ENCODE data around the gene CTBP2.
A peak's percentile ranks its signal among the peaks of the same experiment; 100 is the strongest.

Gene CTBP2

DNA sequence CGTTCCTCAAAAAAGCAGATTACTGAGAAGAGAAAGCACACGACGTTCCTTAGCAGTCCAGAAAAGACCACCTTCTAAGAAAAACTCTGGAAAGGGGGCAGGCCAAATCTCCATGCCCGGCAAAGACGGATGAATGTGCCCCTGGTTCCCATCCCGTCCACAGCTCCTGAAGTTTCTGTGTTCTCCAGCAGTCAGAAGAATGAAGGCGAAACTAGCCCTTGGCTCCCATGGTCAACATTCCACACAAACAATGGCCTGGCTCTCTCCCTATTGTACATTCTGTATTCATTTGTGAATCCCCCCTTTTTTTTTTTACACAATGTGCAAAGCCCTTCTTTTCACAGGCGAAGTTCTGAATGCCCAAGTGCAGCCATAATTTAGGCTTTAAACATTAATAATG, 5.3 kb downstream of the CTBP2 start:
- Histone ChIP-seq H3K27ac (no peak overlapping the region), H3K36me3 (peaks cover 24% of the 10 kb centered on the region), H3K9me3 (ENCODE audit: severe bottlenecking) (no peaks in the 10 kb centered on the region), H3K27me3 (ENCODE audit: insufficient read depth, low read depth, severe bottlenecking) (no peaks in the 10 kb centered on the region), H3K4me3 (ENCODE audit: low read depth, low read length) (no peak overlapping the region)
- TF ChIP-seq, protein P1, sequence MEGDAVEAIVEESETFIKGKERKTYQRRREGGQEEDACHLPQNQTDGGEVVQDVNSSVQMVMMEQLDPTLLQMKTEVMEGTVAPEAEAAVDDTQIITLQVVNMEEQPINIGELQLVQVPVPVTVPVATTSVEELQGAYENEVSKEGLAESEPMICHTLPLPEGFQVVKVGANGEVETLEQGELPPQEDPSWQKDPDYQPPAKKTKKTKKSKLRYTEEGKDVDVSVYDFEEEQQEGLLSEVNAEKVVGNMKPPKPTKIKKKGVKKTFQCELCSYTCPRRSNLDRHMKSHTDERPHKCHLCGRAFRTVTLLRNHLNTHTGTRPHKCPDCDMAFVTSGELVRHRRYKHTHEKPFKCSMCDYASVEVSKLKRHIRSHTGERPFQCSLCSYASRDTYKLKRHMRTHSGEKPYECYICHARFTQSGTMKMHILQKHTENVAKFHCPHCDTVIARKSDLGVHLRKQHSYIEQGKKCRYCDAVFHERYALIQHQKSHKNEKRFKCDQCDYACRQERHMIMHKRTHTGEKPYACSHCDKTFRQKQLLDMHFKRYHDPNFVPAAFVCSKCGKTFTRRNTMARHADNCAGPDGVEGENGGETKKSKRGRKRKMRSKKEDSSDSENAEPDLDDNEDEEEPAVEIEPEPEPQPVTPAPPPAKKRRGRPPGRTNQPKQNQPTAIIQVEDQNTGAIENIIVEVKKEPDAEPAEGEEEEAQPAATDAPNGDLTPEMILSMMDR (IDR thresholded peaks at IDR 0.05; ENCODE audit: low read depth, low read length): no peak
- DNase-seq: no peak

DNA sequence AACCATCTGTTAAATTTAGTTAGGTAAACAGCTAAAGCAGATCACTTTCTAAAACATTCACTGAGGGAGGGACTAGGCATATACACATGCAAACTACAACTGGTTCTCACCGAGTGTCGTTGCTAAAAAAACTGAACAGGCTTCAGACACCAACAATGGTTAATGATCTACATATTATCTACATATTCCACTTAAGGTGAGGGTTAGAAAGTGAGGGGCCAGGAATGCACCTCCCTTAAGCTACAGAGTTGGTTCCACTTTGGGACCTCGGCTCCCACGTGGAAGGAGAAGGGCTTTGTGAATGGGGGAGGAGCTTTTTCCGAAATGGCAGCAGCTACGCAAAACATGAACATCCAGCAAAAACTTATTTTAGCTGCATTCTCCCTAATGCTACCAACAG, 5.8 kb downstream of the CTBP2 start:
- H3K27ac ChIP-seq: no peak overlapping the region; the same call in 1 of the 2 replicates
- H3K4me3 ChIP-seq (ENCODE audit: low read depth, low read length): no peak overlapping the region

GRCh38 chr10:125153703-125154490, 6.5 kb downstream of the CTBP2 start:
- TF ChIP-seq, protein P1 (IDR thresholded peaks at IDR 0.05; ENCODE audit: low read depth, low read length): no peak
- DNase-seq: no peak
- H3K4me3 ChIP-seq (ENCODE audit: low read depth, low read length): no peak overlapping the region
- H3K36me3 ChIP-seq: peaks cover 30% of the 10 kb centered on the region
- H3K9me3 ChIP-seq (ENCODE audit: severe bottlenecking): no peaks in the 10 kb centered on the region
- no peaks in the 10 kb centered on the region for H3K27me3 ChIP-seq (ENCODE audit: insufficient read depth, low read depth, severe bottlenecking)
- peak overlapping the region; percentile 9 for H3K27ac ChIP-seq

More for the DNA sequence above, 5.8 kb downstream of the CTBP2 start:
- no peaks in the 10 kb centered on the region for H3K9me3 ChIP-seq (ENCODE audit: severe bottlenecking)
- TF ChIP-seq, protein P1 (IDR thresholded peaks at IDR 0.05; ENCODE audit: low read depth, low read length): no peak
- DNase-seq: no peak
- peaks cover 29% of the 10 kb centered on the region for H3K36me3 ChIP-seq
- no peaks in the 10 kb centered on the region for H3K27me3 ChIP-seq (ENCODE audit: insufficient read depth, low read depth, severe bottlenecking)

- Histone ChIP-seq H3K27me3 (ENCODE audit: insufficient read depth, low read depth, severe bottlenecking) (no peaks in the 10 kb centered on the region), H3K4me3 (ENCODE audit: low read depth, low read length) (no peak overlapping the region), H3K27ac (no peak overlapping the region; the same call in 1 of the 2 replicates)
These were observed 7.7 kb downstream of the CTBP2 start for GRCh38 chr10:125152450-125153368.

DNA sequence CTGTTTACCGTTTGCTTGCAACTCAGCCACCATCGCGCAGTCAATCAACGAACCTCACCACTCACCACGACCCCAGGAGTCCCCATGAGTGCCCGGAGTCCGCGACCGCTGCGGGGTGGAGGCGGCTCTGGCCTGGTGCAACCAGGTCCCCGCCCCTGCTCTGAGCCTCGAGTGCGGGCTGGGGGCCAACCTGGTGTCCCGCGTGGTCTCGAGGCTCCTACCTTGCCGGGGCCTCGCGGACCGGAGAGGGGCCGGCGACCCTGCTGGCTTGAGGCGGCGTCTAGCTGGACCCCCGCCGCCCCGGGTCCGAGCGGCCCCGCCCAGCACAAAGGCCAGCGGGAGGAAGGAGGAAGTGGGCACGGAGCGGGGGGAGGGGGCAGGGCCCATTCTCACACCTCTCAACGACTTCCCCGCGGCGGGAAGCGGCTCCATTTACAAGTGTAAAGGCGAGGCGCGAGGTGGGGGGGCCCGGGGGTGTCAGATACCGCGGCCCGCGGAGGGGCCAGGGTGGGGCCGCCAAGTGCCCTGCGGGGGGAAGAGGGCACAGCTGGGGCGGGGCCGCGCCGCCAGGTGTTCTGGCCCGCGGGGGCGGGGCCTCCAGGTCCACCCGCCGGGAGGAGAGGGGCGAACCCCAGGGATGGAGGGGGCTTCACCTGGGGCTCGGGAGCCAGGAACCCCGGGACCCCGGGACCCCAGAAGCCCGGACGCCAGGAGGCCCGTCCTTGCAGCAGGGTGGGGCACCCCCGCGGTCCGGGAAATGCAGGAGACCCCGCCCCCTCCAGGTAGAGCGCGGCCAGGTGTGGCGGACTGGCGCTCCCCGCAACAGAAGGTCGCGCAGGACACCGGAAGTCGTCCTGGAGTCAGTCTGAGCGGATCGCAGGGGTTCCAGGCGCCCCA, 8.6 kb downstream of the CTBP2 start:
- H3K4me3 ChIP-seq (ENCODE audit: low read depth, low read length): no peak overlapping the region
- H3K9me3 ChIP-seq (ENCODE audit: severe bottlenecking): no peaks in the 10 kb centered on the region
- H3K27ac ChIP-seq: no peak overlapping the region
- TF ChIP-seq, protein P1 (IDR thresholded peaks at IDR 0.05; ENCODE audit: low read depth, low read length): no peak
- DNase-seq: no peak
- H3K36me3 ChIP-seq: peaks cover 35% of the 10 kb centered on the region
- no peaks in the 10 kb centered on the region for H3K27me3 ChIP-seq (ENCODE audit: insufficient read depth, low read depth, severe bottlenecking)

More at GRCh38 chr10:125152450-125153368, 7.7 kb downstream of the CTBP2 start:
- TF ChIP-seq, protein P1 (IDR thresholded peaks at IDR 0.05; ENCODE audit: low read depth, low read length): no peak
- no peaks in the 10 kb centered on the region for H3K9me3 ChIP-seq (ENCODE audit: severe bottlenecking)
- no peak for DNase-seq
- peaks cover 35% of the 10 kb centered on the region for H3K36me3 ChIP-seq

All from WERI-Rb-1 (cell line).